DOHH2 (cell line): Measurements from ENCODE around the gene SHANK3.

Source experiments
- H3F3A ChIP-seq: fragments of 200-600 bp; sonication (generic), shearing (Covaris generic); 2 replicates; pipeline ENCODE4 v1.6.0; 2016; ENCODE audit warnings: antibody characterized with exemption, mild to moderate bottlenecking; ENCODE audit not compliant: control insufficient read depth, insufficient read depth
- H3K27ac ChIP-seq: fragments of 200-600 bp; sonication (generic); 2 replicates; pipeline ENCODE4 v1.5.1; 2014; ENCODE audit warnings: low read depth, mild to moderate bottlenecking, low read length, moderate library complexity
- H3K27me3 ChIP-seq: fragments of 200-600 bp; sonication (generic); 2 replicates; pipeline ENCODE4 v1.6.1; 2014; ENCODE audit warnings: mild to moderate bottlenecking, low read length, mixed read lengths; ENCODE audit not compliant: control insufficient read depth
- H3K36me3 ChIP-seq: fragments of 200-600 bp; sonication (generic); 2 replicates; pipeline ENCODE4 v1.6.1; 2014; ENCODE audit warnings: mild to moderate bottlenecking, low read length, moderate library complexity, mixed read lengths; ENCODE audit not compliant: control insufficient read depth
- H3K4me1 ChIP-seq: fragments of 200-600 bp; sonication (generic); 2 replicates; pipeline ENCODE4 v1.6.1; 2014; ENCODE audit warnings: mild to moderate bottlenecking, low read length, mixed read lengths; ENCODE audit not compliant: control insufficient read depth
- H3K4me2 ChIP-seq: fragments of 200-600 bp; sonication (generic); 2 replicates; pipeline ENCODE4 v1.6.0; 2014; ENCODE audit warnings: mild to moderate bottlenecking, low read length, moderate library complexity
- H3K4me3 ChIP-seq: fragments of 200-600 bp; sonication (generic); 2 replicates; pipeline ENCODE4 v1.5.1; 2014; ENCODE audit warnings: mild to moderate bottlenecking, low read length, mixed read lengths
- H3K79me2 ChIP-seq: fragments of 200-600 bp; sonication (generic); 2 replicates; pipeline ENCODE4 v1.6.1; 2014; ENCODE audit warnings: mild to moderate bottlenecking, low read length, mixed read lengths; ENCODE audit not compliant: control insufficient read depth
- H3K9me2 ChIP-seq: fragments of 200-600 bp; sonication (generic); replicated peaks from 2 replicates; pipeline ENCODE4 v1.6.1; 2014; ENCODE audit warnings: mild to moderate bottlenecking, low read length, mixed read lengths; ENCODE audit not compliant: control insufficient read depth
- H3K9me3 ChIP-seq: fragments of 200-600 bp; sonication (generic); 2 replicates; pipeline ENCODE4 v1.6.1; 2014; ENCODE audit warnings: antibody characterized with exemption, low read length, mixed read lengths; ENCODE audit not compliant: control insufficient read depth, insufficient read depth
- H4K20me1 ChIP-seq: fragments of 200-600 bp; sonication (generic); 2 replicates; pipeline ENCODE4 v1.6.0; 2014; ENCODE audit warnings: low read depth, mild to moderate bottlenecking, antibody characterized with exemption, low read length, moderate library complexity; ENCODE audit not compliant: control insufficient read depth, insufficient read depth
- EZH2phosphoT487 ChIP-seq: fragments of 200-600 bp; sonication (generic); IDR thresholded peaks from 2 replicates; pipeline ENCODE4 v1.6.1; 2017; ENCODE audit warnings: borderline replicate concordance, mild to moderate bottlenecking, antibody characterized with exemption, low read length, moderate library complexity, mixed read lengths
- TF ChIP-seq, protein P1 (sequence below): fragments of 200-600 bp; sonication (generic); IDR thresholded peaks from one replicate; pipeline ENCODE4 v1.5.1; 2014; ENCODE audit warnings: antibody characterized with exemption, mild to moderate bottlenecking, low read depth, low read length; ENCODE audit not compliant: poor library complexity, severe bottlenecking

SHANK3 gene

DNA sequence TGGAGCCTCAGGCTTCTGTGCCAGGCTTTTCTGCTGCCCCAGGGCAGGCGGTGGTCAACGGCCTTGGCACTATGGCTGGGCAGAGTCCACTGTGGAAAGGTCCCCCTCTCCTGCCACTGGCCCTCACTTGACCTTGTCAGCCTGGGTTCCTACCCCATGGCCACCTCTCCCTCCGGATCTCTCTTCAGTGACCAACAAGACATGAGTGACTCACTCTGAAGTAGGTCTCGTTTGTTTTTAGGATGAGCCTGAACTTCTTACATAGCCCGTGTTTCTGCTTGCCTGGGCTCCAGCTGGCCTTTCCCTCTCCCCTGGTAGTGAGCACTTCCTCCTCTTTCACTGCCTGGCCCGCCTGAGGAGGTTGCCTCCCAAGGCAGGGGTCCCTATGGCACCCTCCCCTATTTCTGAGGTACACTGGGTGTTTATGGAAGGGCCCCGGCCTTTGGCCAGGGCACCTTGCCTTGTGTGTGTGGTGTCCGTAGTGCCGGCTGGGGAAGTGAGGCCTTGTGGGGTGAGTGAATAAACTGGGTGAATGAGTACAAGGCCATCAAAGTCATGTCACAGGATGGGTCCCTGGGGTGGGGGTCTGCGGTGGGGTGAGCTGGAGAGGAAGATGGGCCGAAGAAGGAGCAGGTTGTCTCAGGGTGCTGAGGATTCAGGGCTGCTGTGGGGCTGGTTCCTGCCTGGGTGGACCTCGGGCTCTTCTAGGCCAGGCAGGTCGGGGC, 5.0 kb downstream of the SHANK3 start:
- H3K4me3 ChIP-seq = no peak overlapping the region
- H3K27me3 ChIP-seq = peaks cover 2% of the 10 kb centered on the region; the same call in 1 of the 2 replicates
- no peak overlapping the region for H3K4me2 ChIP-seq
- H3K9me3 ChIP-seq = peaks cover 16% of the 10 kb centered on the region
- no peaks in the 10 kb centered on the region for H3K4me1 ChIP-seq
- H3F3A ChIP-seq = no peaks in the 10 kb centered on the region
- H3K27ac ChIP-seq = no peak overlapping the region
- no peaks in the 10 kb centered on the region for H3K9me2 ChIP-seq
- H3K36me3 ChIP-seq = no peaks in the 10 kb centered on the region
- H4K20me1 ChIP-seq = no peaks in the 10 kb centered on the region
- TF ChIP-seq, protein P1, sequence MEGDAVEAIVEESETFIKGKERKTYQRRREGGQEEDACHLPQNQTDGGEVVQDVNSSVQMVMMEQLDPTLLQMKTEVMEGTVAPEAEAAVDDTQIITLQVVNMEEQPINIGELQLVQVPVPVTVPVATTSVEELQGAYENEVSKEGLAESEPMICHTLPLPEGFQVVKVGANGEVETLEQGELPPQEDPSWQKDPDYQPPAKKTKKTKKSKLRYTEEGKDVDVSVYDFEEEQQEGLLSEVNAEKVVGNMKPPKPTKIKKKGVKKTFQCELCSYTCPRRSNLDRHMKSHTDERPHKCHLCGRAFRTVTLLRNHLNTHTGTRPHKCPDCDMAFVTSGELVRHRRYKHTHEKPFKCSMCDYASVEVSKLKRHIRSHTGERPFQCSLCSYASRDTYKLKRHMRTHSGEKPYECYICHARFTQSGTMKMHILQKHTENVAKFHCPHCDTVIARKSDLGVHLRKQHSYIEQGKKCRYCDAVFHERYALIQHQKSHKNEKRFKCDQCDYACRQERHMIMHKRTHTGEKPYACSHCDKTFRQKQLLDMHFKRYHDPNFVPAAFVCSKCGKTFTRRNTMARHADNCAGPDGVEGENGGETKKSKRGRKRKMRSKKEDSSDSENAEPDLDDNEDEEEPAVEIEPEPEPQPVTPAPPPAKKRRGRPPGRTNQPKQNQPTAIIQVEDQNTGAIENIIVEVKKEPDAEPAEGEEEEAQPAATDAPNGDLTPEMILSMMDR = no peak
- TF ChIP-seq EZH2phosphoT487 = no peak
- H3K79me2 ChIP-seq = no peaks in the 10 kb centered on the region

DNA sequence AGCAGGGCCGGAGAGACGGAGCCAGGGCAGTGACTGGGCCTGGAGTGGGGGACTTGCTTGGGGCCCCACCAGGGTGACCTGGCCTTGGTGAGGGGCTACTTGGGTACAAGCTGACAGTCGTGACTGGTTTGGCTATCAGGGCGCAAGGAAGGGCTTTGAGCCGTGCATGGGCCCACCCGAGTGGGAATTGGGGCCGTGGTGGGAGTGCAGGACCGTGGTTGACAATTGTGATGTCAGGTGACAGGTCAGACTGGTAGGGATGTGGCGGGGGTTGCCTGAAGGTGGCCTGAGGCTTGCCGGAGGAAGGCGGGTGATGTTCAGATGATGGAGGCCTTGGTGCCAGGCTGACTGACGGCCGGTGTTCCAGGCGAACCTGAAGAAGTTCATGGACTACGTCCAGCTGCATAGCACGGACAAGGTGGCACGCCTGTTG, 5.6 kb downstream of the SHANK3 start:
- Histone ChIP-seq H3K27ac (no peak overlapping the region), H3K9me3 (peaks cover 21% of the 10 kb centered on the region), H3F3A (no peaks in the 10 kb centered on the region), H4K20me1 (no peaks in the 10 kb centered on the region), H3K79me2 (no peaks in the 10 kb centered on the region), H3K4me1 (no peaks in the 10 kb centered on the region), H3K36me3 (no peaks in the 10 kb centered on the region), H3K4me2 (no peak overlapping the region), H3K4me3 (no peak overlapping the region), H3K27me3 (no peaks in the 10 kb centered on the region), H3K9me2 (no peaks in the 10 kb centered on the region)
- TF ChIP-seq, protein P1 = no peak
- TF ChIP-seq EZH2phosphoT487 = no peak

DNA sequence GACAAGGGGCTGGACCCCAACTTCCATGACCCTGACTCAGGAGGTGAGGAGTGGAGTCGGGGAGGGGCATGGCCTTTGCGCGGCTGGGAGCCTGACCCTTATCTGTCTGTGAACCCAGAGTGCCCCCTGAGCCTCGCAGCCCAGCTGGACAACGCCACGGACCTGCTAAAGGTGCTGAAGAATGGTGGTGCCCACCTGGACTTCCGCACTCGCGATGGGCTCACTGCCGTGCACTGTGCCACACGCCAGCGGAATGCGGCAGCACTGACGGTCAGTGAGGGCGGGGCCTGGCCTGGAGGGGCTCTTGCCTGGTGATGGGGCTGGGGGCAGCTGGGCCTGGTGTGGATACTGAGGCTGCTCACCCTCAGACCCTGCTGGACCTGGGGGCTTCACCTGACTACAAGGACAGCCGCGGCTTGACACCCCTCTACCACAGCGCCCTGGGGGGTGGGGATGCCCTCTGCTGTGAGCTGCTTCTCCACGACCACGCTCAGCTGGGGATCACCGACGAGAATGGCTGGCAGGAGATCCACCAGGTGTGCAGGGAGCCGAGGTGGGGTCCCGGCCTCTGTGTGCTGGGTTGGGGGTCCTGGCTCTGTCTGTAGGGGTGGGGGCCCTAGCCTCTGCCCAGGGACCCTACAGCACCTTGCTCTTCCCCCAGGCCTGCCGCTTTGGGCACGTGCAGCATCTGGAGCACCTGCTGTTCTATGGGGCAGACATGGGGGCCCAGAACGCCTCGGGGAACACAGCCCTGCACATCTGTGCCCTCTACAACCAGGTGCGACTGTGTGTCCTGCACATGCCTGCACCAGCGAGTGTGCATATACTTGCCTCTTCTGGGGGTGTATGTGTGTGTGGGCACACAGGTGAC, 6.3 kb downstream of the SHANK3 start:
- H3F3A ChIP-seq = no peaks in the 10 kb centered on the region
- no peak overlapping the region for H3K4me2 ChIP-seq
- H3K4me1 ChIP-seq = no peaks in the 10 kb centered on the region
- TF ChIP-seq EZH2phosphoT487 = no peak
- TF ChIP-seq, protein P1 = no peak
- H4K20me1 ChIP-seq = no peaks in the 10 kb centered on the region
- no peaks in the 10 kb centered on the region for H3K79me2 ChIP-seq
- peaks cover 21% of the 10 kb centered on the region for H3K9me3 ChIP-seq
- H3K9me2 ChIP-seq = no peaks in the 10 kb centered on the region
- no peaks in the 10 kb centered on the region for H3K36me3 ChIP-seq
- H3K27me3 ChIP-seq = no peaks in the 10 kb centered on the region
- no peak overlapping the region for H3K27ac ChIP-seq
- H3K4me3 ChIP-seq = no peak overlapping the region
